WTC11 (cell line): ENCODE data around the gene TMEM178B.

ENCODE experiments used
- CREB1 ChIP-seq: sonication (generic); formaldehyde crosslinking; IDR thresholded peaks from 2 replicates; pipeline ENCODE4 v1.8.0; 2023; ENCODE audit warnings: mild to moderate bottlenecking, missing genetic modification reagents
- CTCF ChIP-seq: fragments of 200-600 bp; IDR thresholded peaks from 2 replicates; pipeline ENCODE4 v1.8.0; 2022; ENCODE audit warnings: antibody characterized with exemption
- MAX ChIP-seq: sonication (generic); formaldehyde crosslinking; IDR thresholded peaks from 2 replicates; pipeline ENCODE4 v1.8.0; 2022; ENCODE audit warnings: mild to moderate bottlenecking, missing genetic modification reagents
- SP1 ChIP-seq: sonication (generic); formaldehyde crosslinking; conservative IDR thresholded peaks from 2 replicates; pipeline ENCODE4 v1.8.1; 2022; ENCODE audit warnings: missing genetic modification reagents

GRCh38 chr7:141522657-141523342, 448.9 kb downstream of the TMEM178B start:
- TF ChIP-seq CTCF (no peak), CREB1 (CRISPR knock-in tag) (no peak), MAX (no peak), SP1 (CRISPR knock-in tag) (no peak)
